A549 (cell line): Measurements from ENCODE around the gene RGS9BP.

Source experiments
- CTCF ChIP-seq: fragments of >200 bp; sonication (Bioruptor Twin); formaldehyde crosslinking; IDR thresholded peaks from 3 replicates; pipeline ENCODE4 v1.5.1; 2016
- EHF ChIP-seq: fragments of 250-450 bp; sonication (Bioruptor Pico); IDR thresholded peaks from 2 replicates; pipeline ENCODE4 v1.5.0; 2020; ENCODE audit warnings: mild to moderate bottlenecking
- HDAC2 ChIP-seq: fragments of 200-600 bp; sonication (generic); IDR thresholded peaks from 2 replicates; pipeline ENCODE4 v1.6.1; 2016
- HOXA7 ChIP-seq: fragments of 250-450 bp; sonication (Bioruptor Pico); IDR thresholded peaks from 2 replicates; pipeline ENCODE4 v1.5.0; 2020; ENCODE audit warnings: mild to moderate bottlenecking, moderate library complexity
- JUN ChIP-seq, 2 experiments: fragments of >200 bp; sonication (Bioruptor Twin); formaldehyde crosslinking; IDR thresholded peaks; 2 replicates in 1 of 2; 3 replicates in 1 of 2; pipeline ENCODE4 v1.6.1; 2016 to 2017
- MYC ChIP-seq: IDR thresholded peaks from 2 replicates; pipeline ENCODE4 v1.6.1; 2012; ENCODE audit warnings: mild to moderate bottlenecking, inconsistent platforms, low read length, improper control_type of control experiment, borderline replicate concordance
- POLR2A ChIP-seq: IDR thresholded peaks from 2 replicates; pipeline ENCODE4 v1.6.1; 2012; ENCODE audit warnings: mild to moderate bottlenecking, low read length
- RAD21 ChIP-seq, 2 experiments: fragments of >200 bp in 1 of 2; sonication (Bioruptor Twin) in 1 of 2; formaldehyde crosslinking in 1 of 2; IDR thresholded peaks in 1 of 2; conservative IDR thresholded peaks in 1 of 2; 2 replicates in 1 of 2; 3 replicates in 1 of 2; pipeline ENCODE4 v1.6.1; 2012 to 2018; ENCODE audit warnings: inconsistent platforms in 1 of 2
- TF ChIP-seq, protein P1 (sequence below): IDR thresholded peaks from 2 replicates; pipeline ENCODE4 v1.6.1; 2012
- TF ChIP-seq, protein P2 (sequence below): fragments of 150-350 bp; IDR thresholded peaks from 2 replicates; pipeline ENCODE4 v1.6.1; 2014; ENCODE audit warnings: low read depth, mild to moderate bottlenecking, low read length
- TF ChIP-seq, protein P3 (sequence below): fragments of 450-650 bp; IDR thresholded peaks from 2 replicates; pipeline ENCODE4 v1.6.1; 2014; ENCODE audit warnings: antibody characterized with exemption

- no peak for TF ChIP-seq EHF (CRISPR knock-in tag)
- TF ChIP-seq, protein P1, sequence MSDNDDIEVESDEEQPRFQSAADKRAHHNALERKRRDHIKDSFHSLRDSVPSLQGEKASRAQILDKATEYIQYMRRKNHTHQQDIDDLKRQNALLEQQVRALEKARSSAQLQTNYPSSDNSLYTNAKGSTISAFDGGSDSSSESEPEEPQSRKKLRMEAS = no peak
- TF ChIP-seq JUN (IDR thresholded peaks at IDR 0.05) = no peak
- TF ChIP-seq HOXA7 (CRISPR knock-in tag) = no peak
- TF ChIP-seq POLR2A = no peak
- TF ChIP-seq CTCF = no peak
- TF ChIP-seq MYC = no peak
- no peak for TF ChIP-seq RAD21 (conservative IDR thresholded peaks at IDR 0.05 in 1 of 2, IDR thresholded peaks at IDR 0.05 in 1 of 2)
- TF ChIP-seq, protein P2, sequence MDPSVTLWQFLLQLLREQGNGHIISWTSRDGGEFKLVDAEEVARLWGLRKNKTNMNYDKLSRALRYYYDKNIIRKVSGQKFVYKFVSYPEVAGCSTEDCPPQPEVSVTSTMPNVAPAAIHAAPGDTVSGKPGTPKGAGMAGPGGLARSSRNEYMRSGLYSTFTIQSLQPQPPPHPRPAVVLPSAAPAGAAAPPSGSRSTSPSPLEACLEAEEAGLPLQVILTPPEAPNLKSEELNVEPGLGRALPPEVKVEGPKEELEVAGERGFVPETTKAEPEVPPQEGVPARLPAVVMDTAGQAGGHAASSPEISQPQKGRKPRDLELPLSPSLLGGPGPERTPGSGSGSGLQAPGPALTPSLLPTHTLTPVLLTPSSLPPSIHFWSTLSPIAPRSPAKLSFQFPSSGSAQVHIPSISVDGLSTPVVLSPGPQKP = no peak
- TF ChIP-seq HDAC2 = no peak
- TF ChIP-seq, protein P3, sequence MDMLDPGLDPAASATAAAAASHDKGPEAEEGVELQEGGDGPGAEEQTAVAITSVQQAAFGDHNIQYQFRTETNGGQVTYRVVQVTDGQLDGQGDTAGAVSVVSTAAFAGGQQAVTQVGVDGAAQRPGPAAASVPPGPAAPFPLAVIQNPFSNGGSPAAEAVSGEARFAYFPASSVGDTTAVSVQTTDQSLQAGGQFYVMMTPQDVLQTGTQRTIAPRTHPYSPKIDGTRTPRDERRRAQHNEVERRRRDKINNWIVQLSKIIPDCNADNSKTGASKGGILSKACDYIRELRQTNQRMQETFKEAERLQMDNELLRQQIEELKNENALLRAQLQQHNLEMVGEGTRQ = no peak
Measured at GRCh38 chr19:32649751-32650150, 25.9 kb upstream of the RGS9BP start.
